GM12878 (cell line): ENCODE results near the gene WWTR1. TPM values are rescaled to one million over a fixed set of nuclear protein-coding genes. Genes with fewer than 3 reads are reported as not detected.

ENCODE experiments used
- ATAC-seq: fragments of 200-7000 bp; cut with Tn5 transposase; 3 replicates; pipeline ENCODE4 v1.9.1; 2020; ENCODE audit warnings: mild to moderate bottlenecking, moderate library complexity
- BruUV-seq: library from RNA; stranded (reverse); fragments of 400-500 nt; replicated peaks from 2 replicates; lab custom pipeline; 2021; lab: Mats Ljungman, UMichigan
- CTCF ChIA-PET: fragments of 300-600 bp; sonication (Branson Sonifier 250); formaldehyde crosslinking; extraction: SDS; loops from one replicate; lab custom pipeline; 2021; ENCODE audit warnings: inconsistent platforms; lab: Yijun Ruan, JAX
- POLR2A ChIA-PET: fragments of 350-600 bp; formaldehyde crosslinking; extraction: SDS; loops from one replicate; lab custom pipeline; 2021; ENCODE audit warnings: inconsistent platforms; lab: Charles Lee
- RAD21 ChIA-PET: fragments of 300-600 bp; sonication (Branson Sonifier 250); formaldehyde crosslinking; loops from one replicate; lab custom pipeline; 2023; ENCODE audit warnings: antibody characterized with exemption; ENCODE audit not compliant: unreplicated experiment; lab: Charles Lee
- SMC1A ChIA-PET: fragments of 300-600 bp; sonication (Branson Sonifier 250); formaldehyde crosslinking; loops from one replicate; lab custom pipeline; 2023; ENCODE audit not compliant: unreplicated experiment, uncharacterized antibody; lab: Charles Lee
- DNase-seq: peaks from one replicate; pipeline ENCODE4 v3.0.0-alpha.2; 2011; ENCODE audit warnings: low read depth, low spot score
- FAIRE-seq: peaks from 3 replicates; lab custom pipeline; 2011; peaks lifted over from hg19 to GRCh38; lab: Jason Lieb, UNC
- H2AFZ ChIP-seq: 2 replicates; pipeline ENCODE4 v1.6.0; 2011; ENCODE audit warnings: low read depth, low read length, control low read depth; ENCODE audit not compliant: control insufficient read depth
- H3K27ac ChIP-seq: 2 replicates; pipeline ENCODE4 v1.5.1; 2011; ENCODE audit warnings: control low read depth; ENCODE audit not compliant: control insufficient read depth, insufficient read depth
- H3K27me3 ChIP-seq, 2 experiments: replicated peaks in 1 of 2; 2 replicates each; pipeline versions ENCODE4 v1.6.0 to v1.6.1; 2011; ENCODE audit warnings: low read length in 1 of 2; ENCODE audit not compliant: control insufficient read depth in 2 of 2, insufficient read depth in 2 of 2
- H3K36me3 ChIP-seq, 2 experiments: 2 replicates each; pipeline ENCODE4 v1.5.1; 2011; ENCODE audit warnings: low read length in 1 of 2; ENCODE audit not compliant: control insufficient read depth in 2 of 2, insufficient read depth in 2 of 2
- H3K4me1 ChIP-seq: 2 replicates; pipeline ENCODE4 v1.6.1; 2011; ENCODE audit warnings: mild to moderate bottlenecking, low read length, moderate library complexity, mixed read lengths; ENCODE audit not compliant: control insufficient read depth, insufficient read depth
- H3K4me2 ChIP-seq: 2 replicates; pipeline ENCODE4 v1.6.0; 2011; ENCODE audit warnings: control low read depth; ENCODE audit not compliant: control insufficient read depth, insufficient read depth
- H3K4me3 ChIP-seq: fragments of 200-600 bp; sonication (generic); 2 replicates; pipeline ENCODE4 v1.5.1; 2016
- H3K79me2 ChIP-seq: 2 replicates; pipeline ENCODE4 v1.6.0; 2011; ENCODE audit warnings: low read length; ENCODE audit not compliant: control insufficient read depth, insufficient read depth
- H3K9ac ChIP-seq: 2 replicates; pipeline ENCODE4 v1.8.0; 2011; ENCODE audit warnings: low read length, control low read depth, mixed read lengths; ENCODE audit not compliant: control insufficient read depth, insufficient read depth
- H3K9me3 ChIP-seq: replicated peaks from 3 replicates; pipeline ENCODE4 v1.5.1; 2011; ENCODE audit warnings: mild to moderate bottlenecking, low read length; ENCODE audit not compliant: control insufficient read depth, insufficient read depth
- H4K20me1 ChIP-seq: 2 replicates; pipeline ENCODE4 v1.6.0; 2011; ENCODE audit not compliant: control insufficient read depth, insufficient read depth
- CHD2 ChIP-seq: IDR thresholded peaks from 2 replicates; pipeline ENCODE4 v1.6.1; 2011; ENCODE audit warnings: low read depth, low read length, improper control_type of control experiment, borderline replicate concordance
- CREB1 ChIP-seq: IDR thresholded peaks from 2 replicates; pipeline ENCODE4 v1.6.1; 2012; ENCODE audit warnings: low read depth, mild to moderate bottlenecking, inconsistent platforms
- HDGF ChIP-seq: fragments of 450-650 bp; IDR thresholded peaks from 2 replicates; pipeline ENCODE4 v1.6.1; 2016; ENCODE audit warnings: antibody characterized with exemption
- JUND ChIP-seq: IDR thresholded peaks from 2 replicates; pipeline ENCODE4 v1.6.1; 2012; ENCODE audit warnings: low read depth, mild to moderate bottlenecking, low read length, improper control_type of control experiment, moderate library complexity
- KLF5 ChIP-seq: fragments of 450-650 bp; IDR thresholded peaks from 2 replicates; pipeline ENCODE4 v1.6.1; 2014; ENCODE audit warnings: mild to moderate bottlenecking; ENCODE audit not compliant: partially characterized antibody
- MTA3 ChIP-seq: IDR thresholded peaks from 2 replicates; pipeline ENCODE4 v1.6.1; 2012; ENCODE audit warnings: low read length, inconsistent platforms, borderline replicate concordance
- NFIC ChIP-seq: IDR thresholded peaks from 2 replicates; pipeline ENCODE4 v1.6.1; 2012; ENCODE audit warnings: low read depth, mild to moderate bottlenecking, inconsistent platforms, low read length, moderate library complexity
- POLR2A ChIP-seq: IDR thresholded peaks from 2 replicates; pipeline ENCODE4 v1.6.1; 2011; ENCODE audit warnings: low read depth, mild to moderate bottlenecking, low read length
- SIX5 ChIP-seq: IDR thresholded peaks from 2 replicates; pipeline ENCODE4 v1.6.1; 2011; ENCODE audit warnings: mild to moderate bottlenecking, low read depth, low read length, moderate library complexity; ENCODE audit not compliant: severe bottlenecking
- STAT3 ChIP-seq: IDR thresholded peaks from 2 replicates; pipeline ENCODE4 v1.6.1; 2011; ENCODE audit warnings: low read depth, low read length, improper control_type of control experiment
- WGBS: methylation state at CpG from one replicate; pipeline ENCODE4 v1.1.6; 2016; ENCODE audit warnings: low lambda C conversion rate; ENCODE audit not compliant: insufficient replicate concordance, insufficient coverage; ENCODE audit errors: missing lambda C conversion rate; 5-methylcytosine and 5-hydroxymethylcytosine counted together
- in situ Hi-C: fragments of 300-500 bp; cut with MboI; formaldehyde crosslinking; loops from 9 replicates; pipeline ENCODE4 v1.14.3; 2018; ENCODE audit warnings: mixed read lengths
- intact Hi-C: fragments of 100-400 bp; cut with micrococcal nuclease; formaldehyde crosslinking; loops from one replicate; pipeline ENCODE4 v1.14.2; 2022; ENCODE audit not compliant: unreplicated experiment
- polyA plus RNA-seq, 11 experiments: library from polyadenylated mRNA; depleted of rRNA in 4 of 11; unstranded in 6 of 11; stranded (reverse) in 5 of 11; fragments of >200 nt; fragmentation: Nextera tagmentation in 4 of 11; fragmentation: Illumina TruSeq in 1 of 11; extraction: Ambion mirVana in 4 of 11; extraction: Trizol in 1 of 11; gene quantifications; 1 replicate in 1 of 11; 2 replicates in 10 of 11; pipeline versions ENCODE4 v1.2.1 to v1.2.3, GENCODE V29; 2011 to 2016; ENCODE audit warnings: inconsistent platforms in 2 of 11, missing spikeins in 2 of 11, low read depth in 1 of 11
- total RNA-seq, 4 experiments: library from RNA; depleted of rRNA in 3 of 4; stranded (reverse); fragments of >200 nt in 3 of 4; fragmentation: Illumina TruSeq in 1 of 4; extraction: Trizol in 1 of 4; gene quantifications; 2 replicates each; pipeline versions ENCODE4 v1.2.1 to v1.2.3, GENCODE V29; 2013 to 2021
- TF ChIP-seq, protein P1 (sequence below): IDR thresholded peaks from 2 replicates; pipeline ENCODE4 v1.6.1; 2011; ENCODE audit warnings: borderline replicate concordance, low read depth, mild to moderate bottlenecking, moderate library complexity, mixed read lengths, low read length; ENCODE audit not compliant: insufficient read depth; ENCODE audit errors: extremely low read length
- TF ChIP-seq, protein P2 (sequence below): fragments of 450-650 bp; IDR thresholded peaks from 2 replicates; pipeline ENCODE4 v1.6.1; 2018; ENCODE audit warnings: mild to moderate bottlenecking, low read depth, moderate library complexity; ENCODE audit not compliant: partially characterized antibody
- TF ChIP-seq, protein P3 (sequence below): IDR thresholded peaks from 2 replicates; pipeline ENCODE4 v1.6.1; 2012; ENCODE audit warnings: low read depth, low read length, improper control_type of control experiment

The WWTR1 gene
- total and polyA plus RNA-seq, 10 of the 15 experiments (the other 5 are each of a cell fraction or from before 2014, with no cell fraction given) = 2.5 to 18.5 (median 5.8) TPM

DNA sequence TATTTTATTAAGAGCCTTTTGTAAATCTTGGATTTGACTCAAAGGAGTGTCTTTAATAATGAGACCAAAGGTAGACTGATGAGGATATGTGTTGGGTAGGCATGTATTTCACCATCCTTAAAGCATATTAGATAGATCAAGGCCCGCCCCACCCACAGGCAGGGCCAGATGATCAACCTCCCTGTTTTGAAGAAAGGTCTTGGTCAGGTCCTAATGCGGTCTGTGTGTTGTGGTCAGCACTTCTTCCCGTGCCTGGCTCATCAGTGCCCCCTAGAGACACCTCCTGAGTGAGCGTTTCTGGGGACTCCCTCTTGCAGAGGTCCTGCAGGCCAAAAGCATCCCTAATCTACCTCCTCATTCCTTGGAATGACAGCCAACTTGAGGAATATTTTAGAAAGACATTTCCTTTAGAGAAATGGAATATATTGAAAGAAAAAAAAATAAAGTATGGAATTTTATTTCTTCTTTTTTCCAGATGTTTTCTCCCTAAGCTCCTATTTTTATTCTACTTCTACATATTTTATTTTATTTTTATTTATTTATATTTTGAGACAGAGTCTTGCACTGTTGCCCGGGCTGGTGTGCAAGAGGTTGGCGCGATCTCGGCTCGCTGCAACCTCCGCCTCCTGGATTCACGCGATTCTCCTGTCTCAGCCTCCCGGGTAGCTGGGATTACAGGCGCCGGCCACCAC, 177.4 kb downstream of the WWTR1 start (continued):
- TF ChIP-seq, protein P1, sequence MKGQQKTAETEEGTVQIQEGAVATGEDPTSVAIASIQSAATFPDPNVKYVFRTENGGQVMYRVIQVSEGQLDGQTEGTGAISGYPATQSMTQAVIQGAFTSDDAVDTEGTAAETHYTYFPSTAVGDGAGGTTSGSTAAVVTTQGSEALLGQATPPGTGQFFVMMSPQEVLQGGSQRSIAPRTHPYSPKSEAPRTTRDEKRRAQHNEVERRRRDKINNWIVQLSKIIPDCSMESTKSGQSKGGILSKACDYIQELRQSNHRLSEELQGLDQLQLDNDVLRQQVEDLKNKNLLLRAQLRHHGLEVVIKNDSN = no peak
- TF ChIP-seq JUND = no peak
- TF ChIP-seq STAT3 = no peak
- no peak for TF ChIP-seq MTA3
- TF ChIP-seq SIX5 = no peak

DNA sequence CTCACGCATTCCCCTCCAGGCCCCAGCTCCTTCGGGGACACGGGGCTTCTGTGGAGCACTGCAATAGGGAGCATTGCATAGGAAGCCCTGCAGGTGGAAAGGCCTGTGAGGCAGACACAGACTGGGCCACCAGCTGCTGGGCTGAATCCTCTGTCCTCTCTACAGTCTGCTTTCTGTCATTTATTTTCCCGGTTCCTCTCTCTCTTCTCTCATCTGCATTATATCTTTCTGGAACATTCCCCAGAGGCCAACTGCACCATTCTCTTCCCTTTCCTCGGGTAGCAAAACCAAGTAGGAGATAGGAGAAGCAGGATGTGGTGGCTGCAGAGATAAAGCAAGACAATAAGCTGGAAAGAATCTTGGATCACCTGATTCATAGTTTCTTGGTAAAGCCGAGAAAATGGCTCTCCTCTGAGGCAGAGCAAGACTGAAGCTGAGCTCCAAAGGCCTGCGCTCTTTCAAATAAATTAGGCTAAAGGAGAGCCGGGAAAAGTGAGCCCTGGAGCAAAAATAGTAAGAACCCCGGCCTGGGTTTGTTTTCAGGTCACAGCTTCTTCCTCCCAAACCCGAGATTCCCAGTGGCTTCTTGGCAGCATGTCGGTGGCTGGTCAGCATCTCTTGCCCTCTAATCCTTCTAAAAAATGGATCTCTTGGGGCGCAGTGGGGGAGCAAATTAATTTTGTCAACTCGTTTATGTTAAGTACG, 178.1 kb downstream of the WWTR1 start:
- in situ Hi-C loops = loop anchor here (5.0 to 10.0 kb wide), 3 partner anchors 92 to 355 kb away; partner anchors contain the start of gene HPS3
- 53% methylated on average over 14 of the region's 14 CpGs for WGBS
- Histone ChIP-seq H3K4me2 (no peak overlapping the region), H3K9me3 (no peaks in the 10 kb centered on the region), H3K27me3 (no peaks in the 10 kb centered on the region), H3K4me3 (no peak overlapping the region), H3K79me2 (no peaks in the 10 kb centered on the region), H2AFZ (no peak overlapping the region), H3K4me1 (no peaks in the 10 kb centered on the region), H3K36me3 (no peaks in the 10 kb centered on the region), H3K27ac (no peak overlapping the region), H4K20me1 (no peaks in the 10 kb centered on the region), H3K9ac (no peak overlapping the region)
- SMC1A ChIA-PET = interaction anchor here (0.7 to 3.1 kb wide), 20 partner anchors 11 to 360 kb away, joined by 3 to 24 read pairs (median 5); no protein-coding TSS in a partner anchor
- ATAC-seq = peak; percentile 36; the same call in 1 of the 3 replicates
- no TSS peak for BruUV-seq
- RAD21 ChIA-PET = interaction anchor here (0.7 to 2.1 kb wide), 17 partner anchors 9 to 291 kb away, joined by 3 to 6 read pairs (median 3); no protein-coding TSS in a partner anchor
- no peak for FAIRE-seq
- TF ChIP-seq CHD2 (no peak), NFIC (no peak), CREB1 (no peak), POLR2A (no peak), KLF5 (no peak), HDGF (no peak)
- TF ChIP-seq, protein P2, sequence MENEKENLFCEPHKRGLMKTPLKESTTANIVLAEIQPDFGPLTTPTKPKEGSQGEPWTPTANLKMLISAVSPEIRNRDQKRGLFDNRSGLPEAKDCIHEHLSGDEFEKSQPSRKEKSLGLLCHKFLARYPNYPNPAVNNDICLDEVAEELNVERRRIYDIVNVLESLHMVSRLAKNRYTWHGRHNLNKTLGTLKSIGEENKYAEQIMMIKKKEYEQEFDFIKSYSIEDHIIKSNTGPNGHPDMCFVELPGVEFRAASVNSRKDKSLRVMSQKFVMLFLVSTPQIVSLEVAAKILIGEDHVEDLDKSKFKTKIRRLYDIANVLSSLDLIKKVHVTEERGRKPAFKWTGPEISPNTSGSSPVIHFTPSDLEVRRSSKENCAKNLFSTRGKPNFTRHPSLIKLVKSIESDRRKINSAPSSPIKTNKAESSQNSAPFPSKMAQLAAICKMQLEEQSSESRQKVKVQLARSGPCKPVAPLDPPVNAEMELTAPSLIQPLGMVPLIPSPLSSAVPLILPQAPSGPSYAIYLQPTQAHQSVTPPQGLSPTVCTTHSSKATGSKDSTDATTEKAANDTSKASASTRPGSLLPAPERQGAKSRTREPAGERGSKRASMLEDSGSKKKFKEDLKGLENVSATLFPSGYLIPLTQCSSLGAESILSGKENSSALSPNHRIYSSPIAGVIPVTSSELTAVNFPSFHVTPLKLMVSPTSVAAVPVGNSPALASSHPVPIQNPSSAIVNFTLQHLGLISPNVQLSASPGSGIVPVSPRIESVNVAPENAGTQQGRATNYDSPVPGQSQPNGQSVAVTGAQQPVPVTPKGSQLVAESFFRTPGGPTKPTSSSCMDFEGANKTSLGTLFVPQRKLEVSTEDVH = no peak
- TF ChIP-seq, protein P3, sequence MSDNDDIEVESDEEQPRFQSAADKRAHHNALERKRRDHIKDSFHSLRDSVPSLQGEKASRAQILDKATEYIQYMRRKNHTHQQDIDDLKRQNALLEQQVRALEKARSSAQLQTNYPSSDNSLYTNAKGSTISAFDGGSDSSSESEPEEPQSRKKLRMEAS = no peak
- DNase-seq = no peak
- intact Hi-C loops = loop anchor here (1.0 to 5.0 kb wide), 4 partner anchors 86 to 522 kb away; no protein-coding TSS in a partner anchor
- CTCF ChIA-PET = interaction anchor here (0.9 to 3.8 kb wide), 30 partner anchors 9 to 524 kb away, joined by 3 to 58 read pairs (median 5); no protein-coding TSS in a partner anchor
- POLR2A ChIA-PET = interaction anchor here (0.6 to 1.1 kb wide), 2 partner anchors 31 to 277 kb away, joined by 3 read pairs; no protein-coding TSS in a partner anchor
